LNCaP clone FGC (cell line): ENCODE data around the gene ITPR2.

ENCODE experiments used
- DNase-seq: peaks from one replicate; pipeline ENCODE4 v3.0.0-alpha.2; 2011; ENCODE audit warnings: low read depth
- H3K4me3 ChIP-seq: 2 replicates; pipeline ENCODE4 v1.5.1; 2011; ENCODE audit warnings: mild to moderate bottlenecking, low read depth, low read length, control low read depth
- TF ChIP-seq, protein P1 (sequence below): IDR thresholded peaks from 2 replicates; pipeline ENCODE4 v1.5.1; 2012; ENCODE audit warnings: mild to moderate bottlenecking; ENCODE audit not compliant: control insufficient read depth, insufficient read depth; ENCODE audit errors: extremely low read depth

The ITPR2 gene

DNA sequence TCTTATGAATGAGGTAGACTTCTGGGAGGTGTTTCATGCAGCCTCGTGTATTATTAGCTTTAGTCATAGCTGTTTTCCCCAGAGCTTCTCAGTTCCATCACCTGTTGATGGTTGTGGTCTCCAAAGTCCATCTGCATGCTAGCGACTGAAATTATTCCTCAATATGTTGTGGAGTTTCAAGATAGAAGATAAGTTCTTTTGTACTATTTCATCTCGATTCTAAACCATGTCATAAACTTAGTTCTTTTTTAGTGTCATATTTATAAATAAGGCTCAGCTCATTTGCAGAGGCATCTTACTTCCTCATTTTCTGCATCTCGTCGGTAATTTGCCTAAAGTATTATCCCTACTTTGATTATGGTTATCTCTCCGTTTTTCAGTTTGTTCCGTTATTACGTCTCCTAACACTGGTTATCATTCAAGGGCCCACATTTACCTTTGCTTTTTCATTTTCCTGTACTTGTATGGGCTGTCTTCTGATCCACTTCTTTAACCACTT is 119.1 kb downstream of the ITPR2 start:
- TF ChIP-seq, protein P1, sequence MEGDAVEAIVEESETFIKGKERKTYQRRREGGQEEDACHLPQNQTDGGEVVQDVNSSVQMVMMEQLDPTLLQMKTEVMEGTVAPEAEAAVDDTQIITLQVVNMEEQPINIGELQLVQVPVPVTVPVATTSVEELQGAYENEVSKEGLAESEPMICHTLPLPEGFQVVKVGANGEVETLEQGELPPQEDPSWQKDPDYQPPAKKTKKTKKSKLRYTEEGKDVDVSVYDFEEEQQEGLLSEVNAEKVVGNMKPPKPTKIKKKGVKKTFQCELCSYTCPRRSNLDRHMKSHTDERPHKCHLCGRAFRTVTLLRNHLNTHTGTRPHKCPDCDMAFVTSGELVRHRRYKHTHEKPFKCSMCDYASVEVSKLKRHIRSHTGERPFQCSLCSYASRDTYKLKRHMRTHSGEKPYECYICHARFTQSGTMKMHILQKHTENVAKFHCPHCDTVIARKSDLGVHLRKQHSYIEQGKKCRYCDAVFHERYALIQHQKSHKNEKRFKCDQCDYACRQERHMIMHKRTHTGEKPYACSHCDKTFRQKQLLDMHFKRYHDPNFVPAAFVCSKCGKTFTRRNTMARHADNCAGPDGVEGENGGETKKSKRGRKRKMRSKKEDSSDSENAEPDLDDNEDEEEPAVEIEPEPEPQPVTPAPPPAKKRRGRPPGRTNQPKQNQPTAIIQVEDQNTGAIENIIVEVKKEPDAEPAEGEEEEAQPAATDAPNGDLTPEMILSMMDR: no peak
- no peak overlapping the region for H3K4me3 ChIP-seq
- no peak for DNase-seq

DNA sequence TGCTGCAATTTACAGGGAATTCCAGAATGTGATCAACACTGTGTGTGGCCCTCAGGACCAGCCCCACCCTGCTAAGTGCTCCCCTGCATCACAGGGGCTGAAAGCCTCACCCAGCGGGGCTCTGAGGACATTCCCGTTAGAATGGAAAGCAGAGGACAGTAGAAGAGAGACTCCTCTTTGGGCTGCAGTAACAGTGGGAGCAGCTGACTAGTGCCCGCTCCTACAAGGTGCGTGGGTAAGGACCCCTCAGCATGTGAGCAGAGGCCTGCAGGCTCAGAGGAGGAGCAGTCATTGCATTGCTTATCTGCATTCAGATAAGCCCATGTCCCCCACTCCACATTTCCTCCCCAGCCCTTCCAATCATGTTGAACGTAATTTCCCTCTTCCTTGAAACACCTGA is 120.1 kb downstream of the ITPR2 start:
- DNase-seq: no peak
- TF ChIP-seq, protein P1: no peak
- H3K4me3 ChIP-seq: no peak overlapping the region

DNA sequence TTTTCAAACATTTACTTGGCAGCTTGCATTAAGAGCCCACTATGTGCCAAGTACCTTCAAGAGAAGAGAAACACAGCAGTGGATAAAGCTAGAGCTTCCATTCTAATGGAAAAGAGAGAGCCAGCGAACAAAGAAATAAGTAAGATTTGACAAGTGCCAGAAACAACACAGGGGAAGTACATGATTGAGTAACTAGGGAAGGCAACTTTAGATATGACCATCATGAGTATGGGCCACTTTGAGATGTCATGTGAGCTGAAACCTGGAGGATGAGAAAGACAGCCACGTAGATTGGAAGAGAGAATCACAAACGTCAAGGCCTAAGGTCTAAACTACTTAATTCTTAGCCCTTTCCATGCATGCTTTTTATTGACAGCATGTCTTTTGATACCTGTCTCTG is 121.4 kb downstream of the ITPR2 start:
- no peak overlapping the region for H3K4me3 ChIP-seq
- DNase-seq: no peak
- TF ChIP-seq, protein P1: no peak

DNA sequence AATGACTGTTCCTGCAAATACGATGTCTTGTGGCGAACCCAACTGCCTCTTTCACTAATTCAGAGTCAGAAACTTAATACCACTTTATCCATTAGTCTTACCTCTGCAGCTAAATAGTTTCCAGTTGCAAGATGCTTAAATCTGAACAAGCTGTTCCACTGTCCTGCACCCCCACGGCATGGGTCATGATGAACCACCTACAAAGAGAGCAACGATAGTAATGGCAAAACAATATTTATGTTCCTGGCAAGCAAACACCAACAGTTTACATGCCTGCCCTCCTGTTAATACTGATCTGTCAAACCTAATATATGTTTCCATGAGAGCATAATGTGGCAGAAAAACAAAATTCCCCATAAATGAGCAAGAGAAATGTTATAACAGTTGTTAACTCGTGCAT is 121.9 kb downstream of the ITPR2 start:
- no peak for DNase-seq

DNA sequence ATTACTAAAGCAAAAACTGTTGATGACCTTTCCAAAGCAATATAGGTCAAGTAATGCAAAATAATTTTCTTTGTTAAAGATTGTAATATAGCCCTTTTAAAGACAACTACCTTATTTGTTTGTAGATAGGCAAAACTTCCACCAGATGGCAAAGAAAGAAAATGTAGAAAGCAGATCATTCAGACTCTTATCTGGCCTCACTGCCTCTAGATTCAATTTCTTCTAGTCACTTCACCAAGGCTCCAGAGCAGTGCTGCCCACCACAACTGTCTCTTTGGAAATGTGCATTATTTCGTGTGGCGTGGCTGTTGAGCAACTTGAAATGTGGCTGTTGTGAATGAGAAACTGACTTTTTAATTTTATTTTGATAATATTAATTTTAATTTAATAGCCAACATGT is 127.1 kb downstream of the ITPR2 start:
- DNase-seq: no peak
- no peak overlapping the region for H3K4me3 ChIP-seq
- TF ChIP-seq, protein P1: no peak

More for the DNA sequence above, 121.9 kb downstream of the ITPR2 start:
- TF ChIP-seq, protein P1: no peak
- no peak overlapping the region for H3K4me3 ChIP-seq

DNA sequence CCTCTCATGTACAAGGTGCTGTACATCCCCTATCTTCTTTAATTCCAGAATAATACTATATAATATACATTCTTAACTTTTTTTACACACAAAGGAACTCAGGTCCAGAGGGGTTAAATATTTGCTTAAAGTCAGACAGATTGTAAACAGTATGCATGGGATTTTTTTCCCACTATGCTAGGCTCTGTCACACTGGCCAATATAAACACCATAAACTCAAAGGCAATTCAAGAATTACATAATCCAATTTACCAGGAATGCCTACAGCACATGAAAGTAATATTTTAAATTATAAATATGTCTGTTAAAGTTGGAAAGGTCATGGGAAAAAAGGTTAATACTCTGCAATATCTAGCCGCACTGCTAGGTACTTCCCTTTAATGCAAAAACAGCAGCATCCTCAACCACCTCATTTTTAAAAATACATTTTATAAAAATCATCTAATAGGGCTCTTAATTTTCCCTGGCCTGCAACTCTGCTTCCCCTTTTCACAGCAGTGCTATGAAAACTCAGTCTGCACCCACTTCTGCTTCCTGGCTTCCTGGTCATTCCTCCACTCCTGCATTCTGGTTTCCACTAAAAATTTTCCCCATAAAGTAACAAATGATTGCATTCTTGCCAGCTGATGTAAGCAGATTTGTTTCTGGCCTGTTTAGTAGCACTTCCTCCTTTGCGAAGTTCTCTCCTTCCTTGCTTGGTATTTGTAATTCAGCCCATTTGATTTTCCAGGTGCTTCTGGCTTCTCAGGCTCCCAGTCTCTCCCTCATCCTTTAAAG is 128.1 kb downstream of the ITPR2 start:
- TF ChIP-seq, protein P1: no peak
- DNase-seq: peak; percentile 82
- H3K4me3 ChIP-seq: no peak overlapping the region

DNA sequence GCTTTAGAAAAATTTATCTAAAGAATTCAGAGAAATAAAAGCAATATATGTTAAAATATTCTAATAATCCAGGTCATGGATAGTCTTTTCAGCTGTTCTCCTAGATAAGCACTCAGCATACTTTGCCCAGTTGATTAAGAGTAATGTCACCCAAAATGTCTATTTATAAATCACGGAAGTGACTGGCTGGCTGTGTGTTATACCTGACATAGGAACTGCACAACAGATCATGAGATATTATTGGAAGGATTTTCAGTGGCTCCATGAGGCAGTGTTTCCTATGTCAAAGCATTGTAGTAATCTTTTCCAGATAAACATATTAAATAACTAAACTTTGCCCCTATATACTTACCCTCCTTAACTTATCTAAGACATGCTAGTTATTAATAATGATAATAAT is 128.8 kb downstream of the ITPR2 start:
- H3K4me3 ChIP-seq: no peak overlapping the region
- TF ChIP-seq, protein P1: no peak
- no peak for DNase-seq
